CMK (cell line): ENCODE data around the gene ELOVL6.
"Not testable (repeated sequence)": the region's sequence is repeated elsewhere in the genome, so short reads cannot be mapped to it uniquely, and the experiment has no call there.

ENCODE experiments used
- DNase-seq: peaks from one replicate; pipeline ENCODE4 v3.0.0-alpha.2; 2010; ENCODE audit warnings: low read depth

Gene ELOVL6

GRCh38 chr4:110160618-110161017, 37.8 kb downstream of the ELOVL6 start:
- no peak for DNase-seq

DNA sequence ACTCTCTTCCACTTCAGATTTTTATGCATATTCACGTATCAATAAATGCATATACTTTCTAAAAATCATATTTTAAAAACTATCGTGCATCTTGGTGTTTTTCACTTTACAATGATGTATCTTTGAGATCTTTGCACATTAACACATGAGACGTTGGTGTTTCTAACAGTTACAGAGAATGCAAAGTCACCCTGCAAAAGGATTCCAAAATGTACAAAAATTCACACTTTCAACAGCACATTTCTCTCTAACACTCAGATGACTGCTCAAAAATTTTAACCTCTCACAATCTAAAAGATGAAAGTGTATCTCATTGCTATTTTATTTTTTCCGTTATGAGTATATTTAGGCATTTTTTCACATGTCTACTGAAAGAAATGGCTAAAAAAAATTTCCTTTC, 38.9 kb downstream of the ELOVL6 start:
- no peak for DNase-seq

DNA sequence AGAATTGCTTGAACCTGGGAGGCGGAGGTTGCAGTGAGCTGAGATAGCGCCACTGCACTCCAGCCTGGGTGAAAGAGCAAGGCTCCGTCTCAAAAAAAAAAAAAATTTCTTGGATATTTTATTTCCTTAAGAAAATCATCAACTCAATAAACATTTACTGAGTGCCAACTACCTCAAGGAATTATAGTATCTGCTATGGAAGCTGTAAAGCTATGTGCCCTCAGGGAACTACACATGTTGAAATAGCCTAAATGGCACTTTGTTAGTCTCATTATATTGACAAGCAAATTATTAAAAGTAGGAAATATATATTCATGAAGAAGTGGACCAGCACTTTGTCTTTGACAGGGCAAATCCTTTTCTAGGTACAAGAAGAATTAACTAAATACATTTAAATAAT, 40.8 kb downstream of the ELOVL6 start:
- no peak for DNase-seq

DNA sequence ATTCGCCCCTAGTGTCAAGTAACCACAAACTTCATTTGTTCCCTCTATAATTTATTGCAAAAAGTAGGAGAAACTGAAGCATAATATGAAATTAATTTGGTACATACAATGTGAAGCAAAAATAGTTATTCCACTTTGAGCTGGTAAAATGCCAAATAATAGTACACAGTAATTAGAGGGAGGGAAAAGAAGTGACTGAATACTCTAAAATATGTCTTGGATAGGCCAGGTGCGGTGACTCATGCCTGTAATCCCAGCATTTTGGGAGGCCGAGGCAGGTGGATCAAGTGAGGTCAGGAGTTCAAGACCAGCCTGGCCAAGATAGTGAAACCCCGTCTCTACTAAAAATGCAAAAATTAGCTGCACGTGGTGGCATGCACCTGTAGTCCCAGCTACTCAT, 41.2 kb downstream of the ELOVL6 start:
- DNase-seq: not testable (repeated sequence)

DNA sequence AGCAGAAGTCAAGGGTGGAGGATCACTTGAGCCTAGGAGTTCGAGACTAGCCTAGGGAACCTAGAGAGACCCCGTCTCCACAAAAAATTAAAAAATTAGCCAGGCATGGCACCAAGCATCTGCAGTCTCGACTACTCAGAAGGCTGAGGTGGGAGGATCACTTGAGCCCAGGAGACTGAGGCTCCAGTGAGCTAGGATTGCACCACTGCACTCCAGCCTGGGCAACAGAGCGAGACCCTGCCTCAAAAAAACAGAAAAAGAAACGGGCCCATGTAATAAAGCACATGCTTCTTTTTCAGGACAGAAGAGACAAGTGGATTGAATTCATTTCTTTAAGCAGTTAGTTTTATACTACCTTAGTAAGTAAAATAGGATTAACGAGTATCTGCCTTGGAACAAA, 42.0 kb downstream of the ELOVL6 start:
- no peak for DNase-seq

GRCh38 chr4:110155654-110156053, 42.8 kb downstream of the ELOVL6 start:
- DNase-seq: no peak

GRCh38 chr4:110154582-110154981, 43.8 kb downstream of the ELOVL6 start:
- peak; percentile 17 for DNase-seq

GRCh38 chr4:110152386-110152785, 46.0 kb downstream of the ELOVL6 start:
- no peak for DNase-seq

- no peak for DNase-seq
Measured at GRCh38 chr4:110149089-110149488, 49.3 kb downstream of the ELOVL6 start.

- no peak for DNase-seq
Measured at GRCh38 chr4:110142461-110142860, 56.0 kb downstream of the ELOVL6 start.

- DNase-seq: no peak
Measured at GRCh38 chr4:110139815-110140214, 58.6 kb downstream of the ELOVL6 start.

- DNase-seq: no peak
Measured at GRCh38 chr4:110139111-110139510, 59.3 kb downstream of the ELOVL6 start.

GRCh38 chr4:110138551-110138950, 59.9 kb downstream of the ELOVL6 start:
- no peak for DNase-seq

DNA sequence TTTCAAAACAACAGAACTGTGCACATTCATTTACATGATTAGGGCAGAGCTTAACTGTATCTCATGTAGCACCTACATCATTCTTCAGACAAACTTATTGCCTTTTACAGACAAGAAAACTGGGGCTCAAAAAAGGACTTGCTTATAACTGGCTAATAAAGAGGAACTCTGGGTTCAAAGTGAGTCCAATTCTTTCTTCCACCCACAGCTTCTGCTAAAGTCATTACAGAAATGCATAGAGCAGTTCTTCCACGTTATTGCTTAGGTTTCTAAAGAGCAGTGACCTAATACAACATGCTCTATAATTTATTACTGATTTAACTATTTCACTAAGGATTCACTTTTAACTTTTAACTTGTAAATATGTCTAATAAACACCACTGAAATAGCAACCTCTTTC, 60.6 kb downstream of the ELOVL6 start:
- DNase-seq: no peak

DNA sequence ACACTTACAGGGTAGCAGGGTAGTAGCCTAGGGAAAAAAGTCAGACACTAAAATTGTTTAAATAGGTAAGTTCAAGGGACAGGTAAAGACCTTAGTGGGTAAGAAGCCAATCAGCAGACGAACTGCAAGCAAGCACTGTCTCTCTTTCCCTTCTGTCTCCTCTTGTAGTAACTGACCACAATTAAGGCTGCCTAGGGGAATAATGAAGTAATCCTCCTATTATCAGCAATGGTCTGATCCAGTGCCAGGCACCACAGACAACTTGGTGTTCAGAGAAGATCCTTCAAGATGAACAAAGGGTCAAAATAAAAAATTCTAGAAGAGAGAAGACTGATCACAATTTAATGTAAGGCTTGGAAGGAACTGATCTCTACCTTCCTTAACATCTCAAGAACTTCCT, 62.9 kb downstream of the ELOVL6 start:
- no peak for DNase-seq

- no peak for DNase-seq
Measured at GRCh38 chr4:110135076-110135475, 63.3 kb downstream of the ELOVL6 start.

DNA sequence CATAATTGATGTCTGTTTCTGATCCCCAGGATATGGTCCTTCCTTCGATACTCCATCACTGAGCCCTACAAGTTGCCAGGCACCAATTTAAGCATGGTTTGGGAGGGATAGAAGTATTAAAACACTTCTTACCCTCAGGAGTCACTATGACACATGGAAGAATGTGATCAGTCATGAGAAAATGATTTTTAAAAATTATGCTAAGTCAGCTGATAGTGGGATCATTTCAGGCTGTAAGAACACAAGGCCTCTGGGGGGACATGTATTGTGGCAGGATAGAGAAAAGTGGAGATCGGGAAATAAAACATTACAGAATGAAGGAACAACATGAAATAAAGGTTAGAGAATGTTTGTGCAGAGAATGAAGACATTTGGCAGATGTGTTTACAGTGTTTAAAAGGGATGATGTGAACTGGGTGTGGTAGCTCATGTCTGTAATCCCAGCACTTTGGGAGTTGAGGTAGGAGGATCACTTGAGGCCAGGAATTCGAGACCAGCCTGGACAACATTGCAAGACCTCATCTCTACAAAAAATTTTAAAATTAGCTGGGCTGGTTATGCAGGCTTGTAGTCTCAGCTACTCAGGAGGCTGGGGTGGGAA, 64.0 kb downstream of the ELOVL6 start:
- DNase-seq: no peak

GRCh38 chr4:110132816-110133719, 65.3 kb downstream of the ELOVL6 start:
- no peak for DNase-seq

DNA sequence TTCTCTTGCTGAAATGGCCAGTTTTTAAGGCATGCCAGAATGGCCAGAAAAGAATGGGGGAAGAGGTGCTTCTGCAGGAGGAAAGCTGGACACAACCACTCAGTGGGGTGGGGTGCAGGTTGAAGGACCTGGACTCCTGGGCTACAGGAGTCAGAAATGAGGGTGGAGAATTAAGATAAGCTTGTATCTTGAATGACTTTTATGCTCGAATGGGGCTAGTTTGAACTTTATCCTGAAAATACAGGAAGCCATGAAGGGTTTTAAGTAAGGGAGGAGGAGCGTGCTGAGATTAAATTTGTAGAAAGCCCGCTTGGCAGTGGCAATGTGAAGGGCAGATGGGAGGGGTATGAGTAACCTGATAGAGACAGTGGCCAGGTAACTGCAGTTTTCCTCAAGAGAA, 66.5 kb downstream of the ELOVL6 start:
- no peak for DNase-seq

DNA sequence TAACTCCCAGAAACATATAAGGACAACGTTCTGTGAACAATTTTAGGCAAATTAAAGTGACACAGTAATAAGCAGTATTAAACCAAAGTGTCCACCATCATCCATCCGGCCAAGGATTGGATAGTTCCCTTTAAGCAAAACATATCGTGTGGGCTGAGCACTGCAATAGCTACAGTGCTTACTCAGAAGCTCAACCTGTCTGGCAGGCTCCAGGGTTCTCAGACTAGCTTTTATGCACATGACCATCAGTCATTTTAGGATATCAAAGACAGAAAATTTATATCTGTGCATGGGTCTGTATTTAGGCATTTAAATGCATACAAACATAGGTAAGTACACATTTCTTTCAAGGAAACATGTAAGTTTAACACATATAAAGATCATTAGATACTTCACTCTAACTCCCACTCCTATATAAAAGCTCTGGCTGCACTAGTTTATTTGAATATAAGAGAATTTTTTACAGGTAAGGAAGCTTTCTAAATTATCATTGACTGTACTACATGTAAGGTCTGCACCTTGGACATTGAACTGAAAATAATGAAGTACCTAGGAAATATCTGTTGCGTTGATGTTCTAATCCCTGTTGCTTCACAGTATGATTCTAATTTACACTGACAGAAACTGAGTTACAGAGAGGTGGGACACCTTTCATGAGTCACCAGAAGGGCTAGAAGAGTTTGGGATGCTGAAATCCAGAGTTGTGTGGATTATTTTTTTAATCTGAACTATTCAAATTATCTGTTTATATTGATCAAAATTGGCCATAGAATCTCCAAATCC, 67.6 kb downstream of the ELOVL6 start:
- no peak for DNase-seq

DNA sequence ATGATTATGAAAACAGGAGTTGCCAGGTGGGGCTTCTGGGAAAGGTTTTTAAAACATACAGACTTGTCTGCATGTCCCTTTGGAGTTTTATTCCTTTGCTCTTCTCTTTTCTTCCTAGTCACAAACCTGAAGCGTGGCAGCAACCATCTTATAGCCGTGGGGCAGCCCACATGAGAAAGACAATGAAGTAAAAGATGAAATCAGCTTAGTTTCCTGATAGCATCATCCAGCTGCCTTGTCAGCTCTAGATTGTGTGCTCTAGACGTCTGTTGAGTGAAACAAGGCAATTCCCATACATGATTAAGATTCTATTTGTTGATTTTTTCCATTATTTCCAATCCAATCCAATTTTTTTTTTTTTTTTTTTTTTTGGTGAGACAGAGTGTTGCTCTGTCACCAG, 68.9 kb downstream of the ELOVL6 start:
- no peak for DNase-seq

- no peak for DNase-seq
Measured at GRCh38 chr4:110128472-110128919, 69.9 kb downstream of the ELOVL6 start.

DNA sequence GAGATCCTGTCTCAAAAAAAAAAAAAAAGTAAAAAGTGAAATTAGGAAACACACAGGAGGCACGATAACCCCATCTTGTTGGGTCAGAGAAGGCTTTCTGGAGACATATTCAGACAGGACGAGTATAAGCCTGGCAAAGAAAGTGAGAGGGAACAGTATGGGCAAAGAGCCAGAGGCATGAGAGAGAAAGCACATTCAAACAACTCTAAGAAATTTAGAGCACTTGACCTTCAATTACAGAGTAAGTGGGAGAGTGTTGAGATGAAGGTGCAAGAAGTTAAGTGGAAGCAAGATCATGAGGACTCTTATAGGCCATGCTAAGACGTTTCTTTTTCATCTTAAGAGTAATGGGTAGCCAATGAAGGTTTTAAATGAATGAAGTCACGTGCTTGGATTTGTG, 70.4 kb downstream of the ELOVL6 start:
- no peak for DNase-seq
